ENCODE data around the gene NT5C2.
A peak's percentile ranks its signal among the peaks of the same experiment; 100 is the strongest.
"Not testable (repeated sequence)": the region's sequence is repeated elsewhere in the genome, so short reads cannot be mapped to it uniquely, and the experiment has no call there.

Gene NT5C2

DNA sequence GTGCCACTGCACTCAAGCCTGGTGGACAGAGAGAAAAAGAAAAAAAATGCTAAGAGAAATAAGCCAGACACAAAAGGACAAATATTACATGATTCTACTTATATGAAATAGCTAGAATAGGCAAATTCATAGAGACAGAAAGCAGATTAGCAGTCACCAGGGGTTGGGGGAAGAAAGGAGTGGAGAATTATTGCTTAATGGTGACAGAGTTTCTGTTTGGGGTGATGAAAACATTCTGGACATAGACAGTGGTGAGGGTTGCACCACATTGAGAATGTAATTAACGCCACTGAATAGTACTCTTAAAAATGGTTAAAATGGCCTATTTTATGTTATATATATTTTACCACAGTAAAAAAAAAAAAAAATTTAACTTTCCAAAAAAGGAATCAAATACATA, 6.4 kb upstream of the NT5C2 start:
- no peak for DNase-seq

DNA sequence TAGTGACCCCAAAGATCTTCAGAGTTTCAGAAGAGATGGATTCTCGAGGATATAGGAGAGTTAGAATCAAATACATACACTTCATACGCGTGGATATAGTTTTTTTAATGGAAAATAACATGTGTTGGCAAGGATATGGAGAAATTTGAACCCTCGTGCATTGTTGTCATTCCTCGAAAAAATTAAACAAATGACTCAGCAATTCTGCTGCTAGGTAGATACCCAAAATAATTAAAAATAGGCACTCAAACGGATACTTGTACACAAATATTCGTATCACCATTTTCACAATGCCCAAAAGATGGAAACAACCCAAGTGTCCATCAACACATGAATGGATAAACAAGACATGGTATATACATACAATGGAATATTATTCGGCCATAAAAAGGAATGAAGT, 5.6 kb upstream of the NT5C2 start:
- DNase-seq = no peak

DNA sequence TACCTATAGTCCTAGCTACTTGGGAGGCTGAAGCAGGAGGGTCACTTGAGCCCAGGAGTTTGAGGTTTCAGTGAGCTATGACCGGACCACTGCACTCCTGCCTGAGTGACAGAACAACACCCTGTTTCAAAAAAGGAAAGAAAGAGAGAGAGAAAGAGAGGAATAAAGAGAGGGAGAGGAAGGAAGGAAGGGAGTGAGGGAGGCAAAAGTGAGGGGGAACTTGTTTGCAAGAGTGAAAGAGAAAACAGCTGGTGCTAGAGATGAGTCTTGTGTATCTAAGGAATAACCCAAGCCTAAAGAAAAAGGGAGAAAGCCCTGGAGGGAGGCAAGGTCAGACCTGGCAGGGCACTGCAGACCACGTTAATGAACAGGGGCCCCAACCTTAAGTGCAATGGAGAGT, 4.8 kb upstream of the NT5C2 start:
- no peak for DNase-seq

DNA sequence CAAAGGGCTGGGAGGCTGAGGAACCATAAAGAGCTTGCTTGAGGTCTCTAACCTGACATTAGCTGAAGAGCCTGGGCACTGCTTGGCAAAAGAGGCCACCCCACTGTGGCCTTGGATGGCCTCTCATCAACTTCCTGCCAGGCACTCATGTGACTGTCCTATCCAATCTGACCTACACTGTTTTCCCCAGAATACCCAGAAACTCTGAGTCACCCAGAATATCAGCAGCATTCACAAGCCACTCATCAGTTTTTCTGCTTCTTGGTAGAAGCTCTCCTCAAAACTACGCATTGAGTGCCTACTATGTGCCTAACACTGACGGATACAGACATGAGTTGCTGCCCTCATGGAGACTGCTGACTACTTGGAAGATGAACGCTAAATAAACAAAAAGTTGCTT, 4.1 kb upstream of the NT5C2 start:
- no peak for DNase-seq

DNA sequence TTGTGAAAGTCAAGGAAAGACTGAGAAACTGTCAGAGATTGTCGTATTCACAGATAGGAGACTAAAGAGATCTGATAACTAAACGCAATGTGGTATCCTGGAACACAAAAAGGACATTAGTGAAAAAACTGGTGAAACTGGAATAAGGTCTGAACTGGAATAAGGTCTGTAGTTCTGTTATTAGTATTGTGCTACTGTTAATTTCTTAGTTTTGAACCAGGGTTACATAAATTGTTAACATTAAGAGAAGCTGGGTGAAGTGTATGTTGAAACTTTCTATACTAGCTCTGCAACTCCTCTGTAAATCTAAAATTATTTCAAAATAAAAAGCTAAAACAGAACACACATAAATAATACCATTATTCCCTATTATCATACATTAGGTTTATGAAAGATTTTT, 3.4 kb upstream of the NT5C2 start:
- no peak for DNase-seq

DNA sequence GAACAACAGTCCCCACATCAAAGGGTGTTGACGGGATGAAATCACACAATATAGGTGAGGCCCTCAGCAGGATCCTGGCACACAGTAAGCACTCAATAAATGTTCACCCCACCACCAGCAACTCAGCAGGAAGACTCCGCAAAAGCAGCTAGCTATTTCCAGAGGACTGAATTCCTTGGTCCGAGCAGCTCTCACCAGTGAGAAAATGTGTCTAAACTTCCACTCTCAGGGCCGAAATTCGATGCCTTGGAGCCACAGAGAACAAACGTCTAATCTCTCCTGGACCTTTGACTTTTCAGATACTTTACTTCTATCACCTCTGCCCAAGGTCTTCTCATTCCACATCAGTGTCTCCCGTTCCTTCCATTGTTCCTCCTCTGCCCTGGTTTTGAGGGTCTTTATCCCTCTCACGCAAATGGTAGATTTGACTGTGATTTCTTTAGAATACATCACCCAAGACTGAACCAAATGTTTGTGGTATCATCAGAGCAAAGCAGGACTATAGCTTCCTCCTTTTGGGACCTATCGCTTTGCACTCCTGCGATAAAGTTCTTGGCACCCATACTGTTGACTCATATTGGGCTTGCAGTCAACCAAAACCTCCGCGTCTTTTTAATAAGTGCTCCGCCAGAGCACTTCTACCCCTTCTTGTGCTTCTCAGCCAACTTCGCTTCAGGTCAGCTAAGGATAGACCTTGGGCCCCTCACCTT, 903 bp upstream of the NT5C2 start:
- no peak for DNase-seq

DNA sequence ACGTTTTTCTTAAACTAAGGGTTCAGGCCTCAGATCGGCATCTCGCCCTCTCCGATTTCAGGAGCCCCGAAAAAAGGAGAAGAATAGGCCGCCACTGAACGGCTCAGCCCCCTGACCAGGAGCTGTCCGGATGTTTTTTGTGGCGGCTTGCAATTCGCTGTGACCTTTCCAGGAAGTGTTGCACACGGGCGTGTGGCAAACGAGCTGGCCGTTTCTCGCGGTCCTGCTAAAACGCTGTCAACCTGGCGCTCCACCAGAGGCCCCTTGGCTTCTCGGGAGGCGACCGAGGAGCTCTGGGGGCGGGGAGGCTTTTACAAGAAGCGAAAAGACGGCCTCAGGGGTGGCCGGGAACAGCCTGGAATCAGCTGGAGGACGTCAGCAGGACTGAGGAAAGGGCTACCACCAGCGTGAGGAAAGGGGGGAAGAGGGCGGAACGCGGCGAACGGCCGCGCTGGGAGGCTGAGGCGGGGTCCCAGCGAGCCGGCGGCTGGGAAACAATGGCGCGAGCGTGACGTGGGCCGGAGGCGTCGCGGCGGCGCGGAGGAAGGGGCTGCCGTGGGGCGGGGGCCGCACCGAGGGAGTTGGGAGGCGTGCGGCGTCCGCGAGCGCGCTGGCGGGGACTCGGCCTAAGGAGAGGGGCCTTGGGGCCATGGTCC, 493 bp downstream of the NT5C2 start:
- peak; percentile 20 for DNase-seq

DNA sequence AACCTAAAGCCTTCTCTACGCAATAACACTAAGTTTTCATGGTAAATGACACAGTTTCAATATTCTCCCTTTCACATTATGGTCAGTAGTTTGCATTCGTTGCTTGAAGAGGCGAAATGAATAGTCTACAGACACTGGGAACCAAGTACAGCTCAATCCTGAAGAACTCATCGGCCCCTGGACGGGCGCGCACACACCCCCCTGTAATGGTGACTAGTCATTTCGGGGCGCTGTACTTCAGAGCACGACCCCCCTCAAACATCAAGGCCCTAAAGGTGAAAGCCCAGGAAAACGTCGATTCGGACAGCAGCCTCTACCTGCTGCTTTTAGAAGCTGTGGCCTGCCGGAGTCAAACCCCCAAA, 1.0 kb downstream of the NT5C2 start:
- no peak for DNase-seq

DNA sequence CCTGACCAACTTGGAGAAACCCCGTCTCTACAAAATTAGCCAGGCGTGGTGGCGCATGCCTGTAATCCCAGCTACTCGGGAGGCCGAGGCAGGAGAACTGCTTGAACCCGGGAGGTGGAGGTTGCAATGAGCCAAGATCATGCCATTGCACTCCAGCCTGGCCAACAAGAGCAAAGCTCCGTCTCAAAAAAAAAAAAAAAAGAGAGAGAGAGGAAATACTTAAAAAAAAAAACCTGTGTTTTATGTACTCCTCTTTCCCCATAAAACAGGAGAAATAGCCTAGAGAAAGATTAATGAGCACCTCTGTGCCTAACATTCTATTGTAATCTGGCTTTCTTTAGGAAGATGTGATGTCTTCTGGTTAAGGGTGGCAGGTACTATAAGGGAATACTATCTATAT, 1.9 kb downstream of the NT5C2 start:
- not testable (repeated sequence) for DNase-seq

DNA sequence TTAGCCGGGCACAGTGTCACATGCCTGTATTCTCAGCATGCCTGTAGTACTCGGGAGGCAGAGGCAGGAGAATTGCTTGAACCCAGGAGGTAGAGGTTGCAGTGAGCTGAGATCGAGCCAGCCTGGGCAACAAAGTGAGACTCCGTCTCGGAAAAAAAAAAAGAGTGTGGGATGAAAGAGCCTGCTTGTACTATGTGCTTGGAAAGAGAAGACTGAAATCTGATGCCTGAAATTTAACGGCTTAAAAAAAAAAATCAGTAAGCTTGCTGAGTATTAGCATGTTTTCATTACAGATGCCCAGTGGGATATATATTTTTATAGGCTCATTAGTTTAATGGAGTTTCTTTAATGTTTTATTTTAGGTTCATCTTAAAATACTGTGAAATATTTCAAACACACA, 4.2 kb downstream of the NT5C2 start:
- no peak for DNase-seq

DNA sequence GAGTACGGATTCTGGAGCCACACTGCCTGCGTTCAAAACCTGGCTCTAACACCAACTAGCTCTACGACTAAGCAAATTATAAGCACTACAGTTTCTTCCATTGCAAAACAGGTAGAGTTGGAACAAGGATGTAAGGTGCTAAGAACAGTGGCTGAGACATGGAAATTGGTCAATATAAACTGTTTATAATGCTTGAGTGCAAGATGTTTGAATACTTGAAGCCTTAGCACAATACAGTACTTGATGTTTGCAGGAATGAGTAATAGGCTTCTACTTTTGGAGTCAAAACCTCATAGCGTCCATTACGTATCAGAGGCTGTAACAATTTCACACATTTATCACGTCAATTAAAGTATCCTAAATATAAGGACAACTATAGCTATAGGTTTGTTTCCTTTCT, 6.9 kb downstream of the NT5C2 start:
- DNase-seq = no peak

DNA sequence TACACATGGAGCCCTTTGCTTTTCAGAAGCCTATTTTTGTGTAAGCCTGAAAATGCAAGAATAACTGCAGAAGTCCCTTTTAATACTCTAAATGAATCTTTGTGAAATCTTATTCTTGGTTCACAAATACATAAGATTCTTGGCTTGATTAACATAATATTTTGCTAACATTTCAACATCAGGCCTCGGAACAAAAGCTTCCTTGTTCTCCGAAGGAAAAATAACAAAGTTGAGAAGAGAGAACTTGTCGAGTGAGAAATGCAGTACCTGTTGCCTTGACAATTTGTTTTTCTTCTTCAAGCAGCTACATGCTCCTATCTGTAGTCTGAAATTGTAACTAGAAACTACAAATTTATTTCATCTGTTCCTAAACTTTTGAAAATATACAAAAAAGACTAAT, 8.5 kb downstream of the NT5C2 start:
- no peak for DNase-seq

DNA sequence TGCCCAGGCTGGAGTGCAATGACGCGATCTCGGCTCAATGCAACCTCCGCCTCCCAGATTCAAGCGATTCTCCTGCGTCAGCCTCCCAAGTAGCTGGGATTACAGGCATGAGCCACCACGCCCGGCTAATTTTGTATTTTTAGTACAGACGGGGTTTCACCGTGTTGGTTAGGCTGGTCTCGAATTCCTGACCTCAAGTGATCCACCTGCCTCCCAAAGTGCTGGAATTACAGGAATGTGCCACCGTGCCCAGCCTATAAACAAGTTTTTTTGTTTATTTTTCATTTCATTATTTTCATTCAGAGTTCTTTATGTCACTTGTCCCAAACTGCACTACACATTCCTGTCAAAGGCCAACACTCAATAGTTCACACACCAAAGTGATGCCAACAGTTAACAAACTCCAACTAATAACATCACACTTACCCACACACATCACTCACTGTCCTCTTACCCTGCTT, 9.1 kb downstream of the NT5C2 start:
- not testable (repeated sequence) for DNase-seq

DNA sequence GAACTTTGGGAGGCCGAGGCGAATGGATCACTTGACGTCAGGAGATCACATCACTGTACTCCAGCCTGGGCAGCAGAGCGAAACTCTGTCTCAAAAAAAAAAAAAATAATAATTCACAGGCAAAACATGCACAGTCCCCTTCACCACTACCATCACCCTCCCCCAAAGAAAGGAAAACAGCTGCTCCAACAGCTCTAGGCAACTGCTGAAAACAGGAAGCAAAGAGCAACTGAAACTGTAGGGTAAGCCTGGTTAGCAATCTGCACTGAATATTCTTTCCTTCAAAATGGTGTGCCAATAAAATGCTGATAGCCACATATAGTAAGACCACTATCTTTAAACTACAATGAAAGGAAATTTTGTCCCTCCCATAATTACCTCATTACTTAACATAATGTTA, 11.8 kb downstream of the NT5C2 start:
- DNase-seq = no peak

DNA sequence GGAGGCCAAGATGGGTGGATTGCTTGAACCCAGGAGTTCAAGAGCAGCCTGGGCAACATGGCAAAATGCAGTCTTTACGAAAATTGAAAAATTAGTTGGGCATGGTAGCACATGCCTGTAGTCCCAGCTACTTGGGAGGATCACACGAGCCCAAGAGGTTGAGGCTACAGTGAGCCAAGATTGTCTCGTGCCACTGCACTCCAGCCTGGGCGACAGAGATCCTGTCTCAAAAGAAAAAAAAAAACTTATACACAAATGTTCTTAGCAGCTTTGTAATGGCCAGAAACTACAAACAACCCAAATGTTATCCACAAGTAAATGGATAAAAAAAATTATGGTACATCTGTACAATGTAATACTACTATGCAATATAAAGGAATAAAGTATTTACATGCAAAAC, 12.6 kb downstream of the NT5C2 start:
- DNase-seq = no peak

DNA sequence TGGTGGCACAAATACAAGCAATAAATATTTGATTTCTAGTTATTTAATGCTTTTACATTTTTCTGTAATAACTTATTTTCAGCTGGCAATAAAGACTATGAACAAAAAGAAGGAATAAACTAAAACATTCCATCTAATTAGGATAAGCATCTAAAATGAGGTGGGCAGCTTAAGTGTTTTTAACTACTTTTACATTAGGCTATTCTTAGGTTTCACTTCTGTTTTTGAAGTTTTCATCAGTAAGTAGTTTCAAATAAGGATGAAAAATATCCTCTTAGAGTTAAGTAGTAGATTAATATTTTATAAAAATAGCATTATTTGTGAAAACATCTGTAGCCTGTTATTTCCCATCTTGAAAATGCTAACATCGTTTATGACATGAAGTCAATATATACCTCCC, 15.9 kb downstream of the NT5C2 start:
- DNase-seq = no peak

DNA sequence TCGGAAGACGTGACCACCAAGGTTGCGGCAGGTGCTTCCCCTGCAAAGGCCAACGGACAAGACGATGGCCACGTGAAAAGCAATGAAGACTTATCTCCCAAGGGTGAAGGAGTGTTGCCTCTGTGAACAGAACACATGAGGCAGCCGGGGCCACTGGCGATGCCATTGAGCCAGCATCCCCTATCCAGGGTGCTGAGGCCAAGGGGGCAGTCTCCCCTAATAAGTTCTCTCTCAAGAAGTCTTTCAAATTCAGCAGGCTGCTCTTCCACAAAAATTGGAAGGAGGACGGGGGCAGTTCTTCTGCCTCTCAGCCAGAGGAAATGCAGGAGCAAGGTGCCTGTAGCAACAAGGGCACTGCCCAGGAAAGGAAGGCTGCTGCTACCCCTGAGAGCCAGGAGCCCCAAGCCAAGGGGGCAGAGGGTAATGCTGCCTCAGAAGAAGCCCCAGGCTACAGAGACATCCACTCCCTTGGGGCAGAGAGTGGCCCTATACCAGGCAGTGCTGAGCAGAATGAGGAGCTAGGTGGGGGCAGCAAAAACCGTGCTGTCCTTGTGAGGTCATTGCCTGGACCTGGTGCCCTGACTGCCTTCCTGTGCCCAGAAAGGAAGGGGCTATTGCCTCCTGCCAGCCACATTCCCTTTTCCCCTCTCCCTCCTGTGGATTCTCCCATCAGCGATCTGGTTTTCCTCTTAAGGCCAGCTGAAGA, 17.3 kb downstream of the NT5C2 start:
- DNase-seq = no peak

DNA sequence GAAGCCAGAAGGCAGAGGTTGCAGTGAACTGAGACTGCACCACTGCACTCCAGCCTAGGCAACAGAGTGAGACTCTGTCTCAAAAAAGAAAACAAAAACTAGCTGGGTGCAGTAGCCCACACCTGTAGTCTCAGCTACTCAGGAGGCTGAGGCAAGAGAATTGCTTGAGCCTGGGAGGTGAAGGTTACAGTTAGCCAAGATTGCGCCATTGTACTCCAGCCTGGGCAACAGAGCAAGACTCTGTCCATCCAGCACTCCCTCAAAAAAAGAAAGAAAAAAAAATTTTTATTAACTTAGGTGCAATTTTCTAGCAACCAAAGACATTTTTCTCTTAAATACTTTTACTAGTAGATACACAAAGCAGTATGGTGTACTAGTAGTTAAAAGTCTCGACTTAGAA, 18.7 kb downstream of the NT5C2 start:
- not testable (repeated sequence) for DNase-seq

DNA sequence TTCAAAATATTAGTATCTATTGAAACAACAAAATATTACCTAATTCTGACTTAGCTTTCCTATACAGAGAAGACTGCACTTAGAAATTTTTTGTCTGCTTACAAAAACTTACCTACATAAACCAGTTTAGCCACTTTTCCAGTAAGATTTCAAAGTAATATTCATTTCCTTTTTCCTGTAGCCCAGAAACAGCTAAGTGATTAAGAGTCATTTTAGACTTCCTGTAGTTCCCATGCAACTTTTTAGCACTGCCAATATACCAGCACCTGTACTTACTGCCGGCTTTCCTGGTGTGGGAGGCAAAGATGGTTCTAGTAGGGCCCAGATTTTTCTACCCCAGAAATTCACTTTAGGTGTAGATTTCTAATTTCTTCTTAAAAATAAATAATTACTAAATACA, 21.8 kb downstream of the NT5C2 start:
- DNase-seq = no peak

DNA sequence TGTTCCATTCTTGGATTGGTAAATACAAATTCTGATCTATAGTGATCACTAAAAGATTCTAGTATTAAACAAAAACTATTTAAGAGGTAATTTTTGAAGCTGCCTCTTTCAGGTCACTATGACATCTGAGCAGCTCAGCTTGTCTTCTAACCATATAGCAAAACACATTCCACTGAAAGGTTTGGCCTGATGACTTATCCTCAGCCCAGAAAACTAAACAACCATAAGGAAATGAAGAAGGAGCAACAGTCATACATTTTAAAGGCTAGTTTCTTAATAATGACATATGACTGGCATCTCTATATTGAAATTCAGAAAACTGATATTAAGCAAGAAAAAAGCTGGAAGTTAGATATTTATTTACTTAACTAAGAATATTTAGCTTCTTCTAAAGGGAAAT, 24.6 kb downstream of the NT5C2 start:
- no peak for DNase-seq

DNA sequence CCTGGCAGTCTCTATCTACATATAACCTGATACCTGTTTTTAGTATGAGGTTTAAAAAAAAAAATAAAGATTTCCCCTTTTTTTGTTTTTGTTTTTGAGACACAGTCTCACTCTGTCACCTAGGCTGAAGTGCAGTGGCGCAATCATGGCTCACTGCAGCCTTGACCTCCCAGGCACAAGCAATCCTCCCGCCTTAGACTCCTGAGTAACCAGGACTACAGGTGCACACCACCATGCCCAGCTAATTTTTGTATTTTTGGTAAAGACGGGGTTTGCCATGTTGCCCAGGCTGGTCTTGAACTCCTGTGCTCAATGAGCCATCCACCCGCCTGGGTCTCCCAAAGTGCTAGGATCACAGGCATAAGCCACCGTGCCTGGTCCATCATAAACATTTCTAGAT, 25.5 kb downstream of the NT5C2 start:
- not testable (repeated sequence) for DNase-seq

DNA sequence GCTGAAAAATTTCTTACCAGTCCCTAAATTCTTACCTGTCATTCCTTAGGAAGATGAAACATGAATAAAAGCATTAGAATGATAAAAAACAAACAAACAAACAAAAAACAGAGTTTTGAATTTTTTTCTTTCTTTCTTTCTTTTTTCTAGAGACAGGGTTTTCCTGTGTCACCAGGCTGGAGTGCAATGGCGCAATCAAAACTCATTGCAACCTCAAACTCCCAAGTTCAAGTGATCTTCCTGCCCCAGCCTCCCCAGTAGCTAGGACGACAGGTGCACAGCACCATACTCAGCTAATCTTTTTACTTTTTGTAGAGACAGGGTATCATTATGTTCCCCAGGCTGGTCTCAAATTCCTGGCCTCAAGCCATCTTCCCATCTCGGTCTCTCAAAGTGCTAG, 26.5 kb downstream of the NT5C2 start:
- no peak for DNase-seq

DNA sequence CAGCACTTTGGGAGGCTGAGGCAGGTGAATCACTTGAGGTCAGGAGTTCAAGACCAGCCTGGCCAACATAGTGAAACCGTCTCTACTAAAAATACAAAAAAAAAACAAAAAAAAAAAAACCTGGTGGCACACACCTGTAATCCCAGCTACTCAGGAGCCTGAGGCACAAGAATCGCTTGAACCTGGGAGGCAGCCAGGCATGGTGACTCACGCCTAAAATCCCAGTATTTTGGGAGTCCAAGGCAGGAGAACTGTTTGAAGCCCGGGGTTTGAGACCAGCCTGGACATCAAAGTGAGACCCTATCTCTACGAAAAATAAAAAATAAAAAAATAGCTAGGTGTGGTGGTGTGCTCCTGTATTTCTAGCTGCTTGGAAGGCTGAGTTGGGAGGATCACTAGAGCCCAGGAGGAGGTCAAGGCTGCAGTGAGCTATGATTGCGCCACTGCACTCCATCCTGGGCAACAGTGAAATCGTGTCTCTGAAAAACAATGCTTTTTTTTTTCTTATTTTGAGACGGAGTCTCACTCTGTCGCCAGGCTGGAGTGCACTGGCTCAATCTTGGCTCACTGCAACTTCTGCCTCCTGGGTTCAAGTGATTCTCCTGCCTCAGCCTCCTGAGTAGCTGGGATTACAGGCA, 29.2 kb downstream of the NT5C2 start:
- DNase-seq = not testable (repeated sequence)

DNA sequence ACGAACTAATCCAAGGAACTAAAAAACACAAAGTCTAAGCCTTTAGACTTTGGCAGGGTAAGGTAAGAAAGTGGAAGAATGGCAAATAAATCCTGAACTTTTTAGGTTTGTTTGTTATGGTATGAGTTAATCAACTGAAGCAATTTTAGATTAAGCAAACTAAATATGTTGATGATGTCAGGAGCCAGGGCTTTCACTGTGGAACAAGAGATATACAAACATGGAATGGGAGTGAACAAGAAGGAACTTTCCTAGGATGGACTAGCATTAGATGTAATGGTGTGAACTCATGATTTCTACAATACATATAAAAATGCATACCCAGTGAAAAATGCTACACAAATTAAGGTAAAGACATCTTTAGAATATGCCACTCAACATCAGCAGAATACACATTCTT, 35.8 kb downstream of the NT5C2 start:
- DNase-seq = no peak

Data from NCI-H446 treated with DMSO at 0.1 percent for 48 hours (cell line).